GM18873 (cell line): ENCODE results near the gene TNFAIP8.

ENCODE experiments used
- ATAC-seq: cut with Tn5 transposase; IDR thresholded peaks from one replicate; pipeline ENCODE4 v1.9.1; 2021; ENCODE audit warnings: mild to moderate bottlenecking, moderate library complexity, moderate number of reproducible peaks; ENCODE audit not compliant: unreplicated experiment, low FRiP score

Gene TNFAIP8

DNA sequence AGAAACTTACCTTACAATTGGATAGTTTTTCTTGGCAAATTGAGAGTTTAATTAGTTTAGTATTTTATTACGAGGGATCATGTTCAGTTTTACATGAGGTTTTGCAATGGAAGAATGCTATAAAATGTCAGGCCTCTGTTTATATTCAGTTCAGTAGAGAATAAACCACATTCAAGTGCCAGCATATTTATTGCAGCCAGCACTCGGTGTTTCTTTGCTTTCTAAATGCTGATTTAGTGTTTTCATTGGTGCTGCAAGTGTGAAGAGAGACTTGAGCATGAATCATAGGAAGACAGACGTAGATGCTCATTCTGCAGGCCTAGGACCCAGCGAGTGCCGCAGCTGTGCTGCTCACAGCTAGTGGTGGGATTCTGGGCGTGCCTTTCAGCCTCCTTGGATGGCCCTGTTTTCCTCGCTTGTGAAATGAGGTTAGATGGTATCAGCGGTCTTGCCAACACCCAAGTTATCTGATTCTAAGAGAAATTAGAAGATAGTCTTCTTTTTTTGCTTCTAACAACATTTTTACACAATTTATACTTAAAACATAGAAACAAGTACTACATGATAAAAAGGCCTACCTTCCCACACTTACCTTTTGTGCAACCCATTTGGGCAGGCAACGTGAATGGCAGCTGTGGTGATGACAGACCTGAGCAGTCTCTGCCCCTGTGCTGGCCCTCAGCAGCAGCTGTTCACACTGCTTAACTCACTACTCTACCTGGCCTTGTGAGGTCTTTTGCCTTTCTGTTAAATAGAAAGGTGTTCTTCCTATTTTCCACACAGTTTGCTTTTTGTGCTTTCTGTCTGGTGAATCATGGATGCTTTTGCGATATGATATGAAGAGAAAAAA lies 26.8 kb upstream of the TNFAIP8 start:
- ATAC-seq, result no peak

GRCh38 chr5:119329666-119330065 lies 26.2 kb upstream of the TNFAIP8 start:
- ATAC-seq, result no peak

DNA sequence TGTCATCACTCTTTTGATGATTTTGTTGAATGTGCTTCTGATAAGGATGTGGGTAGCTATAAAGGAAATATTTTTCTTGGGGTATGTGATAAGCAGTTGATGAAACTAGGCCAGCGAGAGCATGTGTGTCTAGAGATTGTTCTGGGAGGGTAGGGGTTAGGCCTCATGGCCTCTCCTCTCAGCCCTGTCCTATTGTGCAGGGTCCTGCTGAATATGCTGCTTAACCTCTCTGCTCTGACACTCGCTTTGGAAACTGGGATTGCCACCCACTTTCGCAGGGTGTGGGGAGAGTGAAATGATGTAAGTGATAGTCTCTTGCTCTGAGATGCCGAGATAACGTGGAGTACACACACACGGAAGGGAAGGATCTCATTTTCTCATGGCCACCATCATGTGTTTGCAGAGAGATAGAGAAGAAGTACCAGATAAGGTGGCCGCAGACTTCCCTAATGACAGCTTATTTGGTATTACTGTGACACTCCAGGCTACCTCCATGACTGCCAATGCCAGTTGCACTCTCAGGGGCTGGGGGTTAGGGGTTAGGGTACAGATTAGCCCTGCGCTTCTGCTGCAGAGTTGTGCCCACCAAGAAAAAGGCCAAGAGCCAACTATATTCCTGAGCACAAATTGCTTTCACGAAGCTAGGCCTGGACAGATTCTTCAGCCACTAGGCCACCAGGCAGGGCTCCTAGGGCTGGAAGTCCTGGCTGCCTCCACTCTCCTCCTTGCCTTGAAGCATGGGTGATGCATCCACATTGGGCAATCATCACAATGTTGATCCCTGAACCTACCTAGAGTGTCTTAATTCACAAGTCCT lies 25.2 kb upstream of the TNFAIP8 start:
- no peak for ATAC-seq

DNA sequence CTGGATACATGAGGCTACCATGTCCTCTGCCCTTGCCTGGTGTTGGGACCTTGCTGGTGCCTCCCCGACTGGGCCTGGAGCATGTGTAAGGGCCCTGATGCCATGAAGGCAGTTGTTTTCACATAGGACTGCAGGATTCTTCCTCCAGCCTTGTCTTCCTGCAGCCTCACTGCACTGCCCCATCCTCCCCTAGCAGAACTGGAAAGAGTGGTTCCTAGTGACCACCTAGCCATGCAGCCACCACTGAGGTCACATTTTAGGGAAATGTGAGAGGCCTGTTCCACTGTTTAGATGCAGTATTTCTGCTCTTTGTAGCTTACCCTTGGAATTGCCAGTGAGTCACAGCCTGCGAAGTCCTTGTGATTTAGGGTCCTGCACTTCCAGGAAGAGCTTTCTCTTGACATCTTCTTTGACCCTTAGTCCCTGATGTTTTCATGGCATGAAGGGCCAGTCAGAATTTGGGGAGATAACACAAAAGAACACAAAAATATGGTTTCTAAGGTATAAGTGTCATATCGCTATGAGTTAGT lies 24.2 kb upstream of the TNFAIP8 start:
- no peak for ATAC-seq

GRCh38 chr5:119332208-119332607 lies 23.6 kb upstream of the TNFAIP8 start:
- ATAC-seq, result no peak

- ATAC-seq, result peak; percentile 30
Observed at GRCh38 chr5:119332978-119333401, 22.8 kb upstream of the TNFAIP8 start.

DNA sequence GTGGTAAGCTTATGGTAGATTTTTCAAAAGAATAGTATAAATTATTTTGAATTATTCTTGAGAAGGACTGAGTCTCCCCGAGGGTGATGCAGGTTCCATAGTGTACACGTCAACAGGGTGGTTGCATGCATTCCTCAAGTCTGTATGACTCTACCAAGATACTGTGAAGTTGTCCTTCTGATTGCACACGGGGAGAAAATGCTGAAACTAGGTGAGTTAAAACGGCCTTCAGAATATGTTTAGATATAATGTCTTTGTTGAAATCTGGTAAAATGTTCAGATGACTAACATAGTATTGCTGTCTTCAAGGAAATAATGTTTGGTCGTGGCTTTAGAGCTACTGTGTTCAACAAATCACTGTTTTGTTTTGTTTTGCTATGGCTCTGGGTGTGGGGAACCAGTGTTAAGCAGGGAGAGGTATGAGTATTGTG lies 22.4 kb upstream of the TNFAIP8 start:
- peak; percentile 6 for ATAC-seq

DNA sequence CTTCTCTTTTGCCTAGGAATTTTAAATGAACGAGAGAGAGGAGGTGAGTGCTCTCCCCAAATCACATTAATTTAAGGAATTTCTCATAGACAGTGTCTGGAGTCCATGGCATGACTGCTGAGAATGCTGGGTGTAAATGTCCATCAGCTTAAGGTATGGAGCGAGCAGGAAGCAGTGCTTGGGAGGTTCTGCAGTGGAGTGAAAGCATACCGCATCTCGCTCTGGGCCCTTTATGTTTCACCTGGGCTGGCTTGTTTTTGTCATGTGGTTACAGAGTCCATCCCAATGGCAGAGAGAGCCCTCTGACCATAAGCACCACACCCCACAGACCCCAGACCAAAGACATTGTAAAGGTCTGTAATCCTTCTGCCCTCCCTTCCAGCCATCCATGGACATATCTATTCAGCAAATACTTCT lies 20.6 kb upstream of the TNFAIP8 start:
- no peak for ATAC-seq

DNA sequence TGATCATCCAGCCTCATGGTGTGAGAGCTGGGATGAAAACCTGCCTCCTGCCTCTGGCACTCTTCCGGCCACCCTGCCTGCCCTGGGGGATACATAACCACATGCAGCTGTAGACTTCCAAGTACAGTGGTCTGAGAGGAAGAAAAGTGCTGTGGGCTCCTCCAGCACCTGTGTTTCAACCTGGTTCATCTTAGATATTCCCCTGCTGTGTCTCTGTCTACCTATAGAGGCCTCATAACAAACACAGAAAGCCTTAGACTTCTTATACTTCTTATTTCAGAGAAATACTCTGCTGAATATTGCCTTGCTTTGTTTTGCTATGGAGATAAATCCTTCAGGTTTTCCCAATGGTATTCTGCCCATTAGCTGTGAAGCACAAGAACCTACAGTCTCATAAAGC lies 19.6 kb upstream of the TNFAIP8 start:
- ATAC-seq, result no peak

- no peak for ATAC-seq
Observed at GRCh38 chr5:119336845-119337580, 18.8 kb upstream of the TNFAIP8 start.

- no peak for ATAC-seq
Observed at GRCh38 chr5:119338326-119338946, 17.4 kb upstream of the TNFAIP8 start.

GRCh38 chr5:119339344-119339743 lies 16.5 kb upstream of the TNFAIP8 start:
- no peak for ATAC-seq

DNA sequence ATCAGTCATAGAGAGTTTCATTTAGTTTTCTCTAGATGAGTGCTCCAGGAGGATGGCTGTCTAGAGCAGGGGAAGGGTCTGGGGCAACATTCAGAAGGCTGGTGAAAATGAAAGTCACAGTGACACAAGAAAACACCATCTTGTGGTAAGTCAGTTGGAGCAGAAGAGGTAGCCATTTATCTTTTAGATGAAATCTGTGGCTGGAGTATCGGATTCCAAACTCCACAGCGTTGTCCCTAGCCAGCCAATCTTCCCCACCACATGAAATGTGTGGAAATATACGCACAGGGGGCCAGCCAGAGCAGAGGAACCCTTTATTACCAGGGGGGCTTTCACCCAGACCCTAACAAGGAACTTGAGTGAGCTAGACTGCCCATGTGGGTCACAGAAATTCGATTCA lies 15.9 kb upstream of the TNFAIP8 start:
- no peak for ATAC-seq

DNA sequence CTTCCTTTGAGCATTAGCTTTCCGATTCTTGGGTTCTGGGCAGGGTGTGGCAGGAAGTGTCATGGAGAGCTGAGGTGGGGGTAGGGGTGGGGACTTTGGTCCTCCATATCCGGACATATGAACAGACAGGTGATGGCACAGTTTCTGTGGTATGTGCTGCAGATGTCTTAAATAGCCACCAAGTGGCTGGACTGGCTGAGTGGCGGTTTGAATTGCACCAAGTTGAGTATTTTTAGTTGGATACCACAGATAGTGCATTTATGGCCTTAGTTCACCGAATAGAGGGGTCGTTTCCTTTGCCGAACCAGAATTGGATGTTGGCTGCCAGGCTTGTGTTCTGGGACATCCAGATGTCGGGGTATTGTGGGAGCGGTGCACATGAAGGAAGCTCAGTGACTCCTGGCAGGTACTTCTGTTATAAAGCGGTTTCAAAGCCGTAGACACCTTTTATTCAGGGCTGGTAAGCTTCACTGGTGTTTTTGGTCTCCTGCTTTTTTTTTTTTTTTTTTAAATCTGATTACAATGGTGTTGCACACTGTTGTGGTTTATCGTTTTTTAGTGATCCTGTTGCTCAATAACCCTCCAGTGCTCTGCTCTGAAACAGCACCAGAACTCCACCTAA lies 15.1 kb upstream of the TNFAIP8 start:
- peak; percentile 70 for ATAC-seq

GRCh38 chr5:119341452-119342349 lies 14.1 kb upstream of the TNFAIP8 start:
- peak; percentile 43 for ATAC-seq

GRCh38 chr5:119342406-119342805 lies 13.4 kb upstream of the TNFAIP8 start:
- no peak for ATAC-seq

GRCh38 chr5:119343052-119343451 lies 12.8 kb upstream of the TNFAIP8 start:
- no peak for ATAC-seq

GRCh38 chr5:119343766-119344165 lies 12.1 kb upstream of the TNFAIP8 start:
- peak; percentile 23 for ATAC-seq

DNA sequence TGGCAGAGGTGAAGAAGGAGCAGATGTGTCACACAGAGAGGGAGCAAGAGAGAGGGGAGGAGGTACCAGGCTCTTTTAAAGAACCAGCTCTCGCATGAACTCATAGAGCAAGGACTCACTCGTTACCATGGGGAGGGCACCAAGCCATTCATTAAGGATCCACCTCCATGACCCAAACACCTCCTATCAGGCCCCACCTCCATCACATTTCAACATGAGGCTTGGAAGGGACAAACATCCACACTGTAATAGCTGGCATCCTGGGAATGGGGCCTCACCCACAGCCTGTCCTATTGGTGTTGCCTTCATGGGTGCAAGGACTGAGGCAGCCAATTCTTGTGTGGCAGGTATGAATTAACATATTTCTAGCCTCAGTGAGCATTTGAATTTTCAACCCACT lies 11.6 kb upstream of the TNFAIP8 start:
- ATAC-seq, result no peak
